Measurements from ENCODE around the gene DNAJB14. TPM values are rescaled to one million over a fixed set of nuclear protein-coding genes. Genes with fewer than 3 reads are reported as not detected.

The DNAJB14 gene
- total RNA-seq, 1 donor from 2014 or later, result 15.1 TPM

DNA sequence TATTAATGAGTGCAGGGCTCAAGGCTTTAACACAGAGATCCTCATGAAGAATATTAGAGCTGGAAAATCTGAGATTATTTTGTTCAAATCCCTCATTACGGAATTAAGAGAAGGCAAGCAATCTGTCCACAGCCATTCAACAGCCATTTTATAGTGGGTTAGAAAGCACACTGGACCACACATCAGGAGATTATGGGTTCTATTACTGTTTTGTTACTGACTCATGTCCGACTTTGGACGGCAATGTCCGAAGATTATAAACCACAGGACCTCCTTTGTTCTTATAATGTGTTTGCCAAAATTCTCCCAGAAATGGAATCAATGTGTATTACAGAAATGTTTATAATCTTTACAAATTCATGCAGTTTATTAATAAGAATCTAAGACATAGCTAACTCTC, 60.3 kb downstream of the DNAJB14 start:
- TF ChIP-seq, protein P1, sequence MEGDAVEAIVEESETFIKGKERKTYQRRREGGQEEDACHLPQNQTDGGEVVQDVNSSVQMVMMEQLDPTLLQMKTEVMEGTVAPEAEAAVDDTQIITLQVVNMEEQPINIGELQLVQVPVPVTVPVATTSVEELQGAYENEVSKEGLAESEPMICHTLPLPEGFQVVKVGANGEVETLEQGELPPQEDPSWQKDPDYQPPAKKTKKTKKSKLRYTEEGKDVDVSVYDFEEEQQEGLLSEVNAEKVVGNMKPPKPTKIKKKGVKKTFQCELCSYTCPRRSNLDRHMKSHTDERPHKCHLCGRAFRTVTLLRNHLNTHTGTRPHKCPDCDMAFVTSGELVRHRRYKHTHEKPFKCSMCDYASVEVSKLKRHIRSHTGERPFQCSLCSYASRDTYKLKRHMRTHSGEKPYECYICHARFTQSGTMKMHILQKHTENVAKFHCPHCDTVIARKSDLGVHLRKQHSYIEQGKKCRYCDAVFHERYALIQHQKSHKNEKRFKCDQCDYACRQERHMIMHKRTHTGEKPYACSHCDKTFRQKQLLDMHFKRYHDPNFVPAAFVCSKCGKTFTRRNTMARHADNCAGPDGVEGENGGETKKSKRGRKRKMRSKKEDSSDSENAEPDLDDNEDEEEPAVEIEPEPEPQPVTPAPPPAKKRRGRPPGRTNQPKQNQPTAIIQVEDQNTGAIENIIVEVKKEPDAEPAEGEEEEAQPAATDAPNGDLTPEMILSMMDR (conservative IDR thresholded peaks at IDR 0.05; ENCODE audit: low read depth, low read length), result no peak
- no peak overlapping the region for H3K4me3 ChIP-seq (ENCODE audit: low read depth, low read length)
- DNase-seq (ENCODE audit: low read depth), result no peak

DNA sequence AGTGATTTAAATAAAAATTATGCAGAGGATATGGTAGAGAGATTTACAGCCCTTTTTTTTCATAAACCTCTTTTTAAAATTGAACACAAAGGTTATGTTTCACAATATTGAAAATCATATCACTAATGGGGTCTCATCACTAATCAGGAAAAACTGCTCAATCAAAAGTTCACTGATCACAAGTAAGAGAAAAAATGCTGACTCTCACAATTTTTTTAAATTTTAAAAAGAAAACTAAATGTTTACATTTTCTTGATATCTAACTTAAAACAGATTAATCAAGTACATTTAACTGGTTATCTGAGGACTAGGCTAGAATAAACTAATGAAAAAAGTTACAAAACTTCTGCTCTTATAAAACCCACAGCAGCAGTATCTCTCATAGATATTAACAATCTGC, 60.7 kb downstream of the DNAJB14 start:
- TF ChIP-seq, protein P1 (conservative IDR thresholded peaks at IDR 0.05; ENCODE audit: low read depth, low read length), result no peak
- DNase-seq (ENCODE audit: low read depth), result no peak
- H3K4me3 ChIP-seq (ENCODE audit: low read depth, low read length), result no peak overlapping the region

DNA sequence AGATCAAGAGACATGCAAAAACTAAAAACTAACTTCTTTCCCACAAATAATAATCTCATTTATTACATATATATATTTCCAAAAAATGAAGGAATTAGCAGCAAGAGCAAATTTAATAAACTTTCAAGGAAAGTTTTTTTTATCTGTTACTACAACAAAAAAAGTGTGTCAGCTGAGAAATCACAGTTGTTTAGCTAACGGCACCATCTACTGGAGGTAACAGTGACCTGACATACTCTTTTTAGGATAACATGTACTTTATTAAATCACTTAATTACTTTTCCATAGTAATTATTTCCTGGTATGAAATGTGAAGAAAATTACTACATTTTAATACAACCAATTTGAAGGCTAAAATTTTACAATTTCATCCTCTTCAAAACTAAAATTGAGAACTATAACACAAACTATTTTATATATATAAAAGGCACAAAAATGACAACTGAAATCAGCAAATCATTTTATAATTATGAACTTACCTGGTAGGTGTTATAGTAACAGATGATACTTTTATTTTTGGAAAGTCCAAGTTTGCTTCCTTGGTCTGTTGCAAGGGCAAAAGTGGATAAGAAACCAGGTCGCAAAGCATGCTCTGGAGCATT, 61.3 kb downstream of the DNAJB14 start:
- no peak overlapping the region for H3K4me3 ChIP-seq (ENCODE audit: low read depth, low read length)
- TF ChIP-seq, protein P1 (conservative IDR thresholded peaks at IDR 0.05; ENCODE audit: low read depth, low read length), result peak; percentile 69
- no peak for DNase-seq (ENCODE audit: low read depth)

DNA sequence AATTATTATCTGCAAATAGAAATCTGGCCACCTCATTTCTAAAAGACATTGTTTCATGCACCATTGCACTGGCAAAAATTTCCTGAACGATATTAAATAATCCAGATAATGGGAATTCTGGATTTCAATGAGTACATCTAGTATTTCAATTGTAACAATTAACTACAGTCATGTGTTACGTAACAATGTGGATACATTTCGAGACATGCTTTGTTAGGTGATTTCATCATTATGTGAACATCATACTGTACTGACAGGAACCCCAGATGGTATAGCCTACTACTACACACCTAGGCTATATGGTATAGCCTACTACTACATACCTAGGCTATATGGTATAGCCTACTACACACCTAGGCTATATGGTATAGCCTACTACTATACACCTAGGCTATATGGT, 67.0 kb downstream of the DNAJB14 start:
- TF ChIP-seq, protein P1 (conservative IDR thresholded peaks at IDR 0.05; ENCODE audit: low read depth, low read length), result no peak
- no peak overlapping the region for H3K4me3 ChIP-seq (ENCODE audit: low read depth, low read length)
- DNase-seq (ENCODE audit: low read depth), result no peak

DNA sequence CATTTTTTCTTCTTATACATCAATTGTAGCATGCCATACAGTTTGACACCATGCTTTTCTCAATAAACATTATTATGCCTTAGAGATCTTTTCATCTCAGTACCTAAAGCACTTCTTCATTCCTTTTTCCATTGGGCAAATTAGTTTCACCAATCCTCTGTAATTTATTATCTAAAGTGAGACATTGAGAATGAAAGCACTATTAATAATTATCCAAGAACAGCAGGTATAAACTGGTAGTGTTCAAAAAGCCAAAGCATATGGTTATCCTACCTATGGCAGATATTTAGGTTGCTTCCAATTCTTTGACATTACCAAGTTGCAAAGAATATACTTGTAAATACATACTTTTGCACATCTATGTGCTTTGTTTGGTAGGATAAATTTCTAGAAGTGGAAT, 67.8 kb downstream of the DNAJB14 start:
- DNase-seq (ENCODE audit: low read depth), result no peak
- H3K4me3 ChIP-seq (ENCODE audit: low read depth, low read length), result no peak overlapping the region
- TF ChIP-seq, protein P1 (conservative IDR thresholded peaks at IDR 0.05; ENCODE audit: low read depth, low read length), result no peak

DNA sequence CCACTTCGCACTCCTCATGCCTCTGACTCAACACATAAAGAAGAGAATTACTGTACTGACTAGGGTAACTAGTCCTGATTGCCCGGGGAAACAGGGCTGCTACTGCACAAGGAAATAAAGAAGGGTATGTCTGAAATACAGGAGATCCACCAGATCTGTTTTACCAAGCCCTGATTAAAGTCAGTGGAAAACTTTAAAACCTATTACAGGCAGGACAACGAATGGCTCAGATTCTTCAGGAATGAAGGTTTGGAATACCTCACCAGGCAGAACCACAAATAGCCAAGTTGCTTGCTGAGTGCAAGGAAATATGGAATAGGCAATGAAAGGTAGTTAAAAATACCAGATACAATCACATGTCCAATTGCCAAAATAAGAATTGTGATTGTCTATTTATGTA, 69.5 kb downstream of the DNAJB14 start:
- no peak for DNase-seq (ENCODE audit: low read depth)
- TF ChIP-seq, protein P1 (conservative IDR thresholded peaks at IDR 0.05; ENCODE audit: low read depth, low read length), result no peak
- H3K4me3 ChIP-seq (ENCODE audit: low read depth, low read length), result no peak overlapping the region

DNA sequence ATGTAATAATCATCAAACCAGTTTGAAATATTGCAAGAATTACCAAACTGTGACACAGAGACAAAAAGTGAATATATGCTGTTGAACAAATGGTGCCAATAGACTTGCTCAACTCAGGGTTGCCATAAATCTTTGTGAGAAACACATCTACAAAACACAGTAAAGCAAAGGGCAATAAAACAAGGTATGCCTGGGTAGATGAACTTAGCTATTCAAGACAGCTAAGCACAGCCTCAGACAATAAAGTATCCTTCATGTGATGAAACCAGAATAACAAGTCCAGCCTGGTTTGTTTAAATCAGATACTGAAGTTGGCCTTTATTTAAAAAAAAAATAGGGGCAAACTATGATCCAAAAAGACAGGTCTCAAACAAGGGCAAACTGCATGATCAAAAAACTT, 71.3 kb downstream of the DNAJB14 start:
- H3K4me3 ChIP-seq (ENCODE audit: low read depth, low read length), result no peak overlapping the region
- DNase-seq (ENCODE audit: low read depth), result no peak
- TF ChIP-seq, protein P1 (conservative IDR thresholded peaks at IDR 0.05; ENCODE audit: low read depth, low read length), result no peak

All from epithelial cell of proximal tubule (primary cell).